SK-N-SH (cell line): ENCODE data around the gene MEA1. TPM values are rescaled to one million over a fixed set of nuclear protein-coding genes. Genes with fewer than 3 reads are reported as not detected.

Experiments used
- CTCF ChIA-PET: fragments of 300-600, 350-600 bp; formaldehyde crosslinking; extraction: SDS; loops from one replicate; lab custom pipeline; 2021; lab: Yijun Ruan, JAX
- POLR2A ChIA-PET: fragments of 350-600 bp; sonication (Branson Sonifier 250); formaldehyde crosslinking; extraction: SDS; loops from one replicate; lab custom pipeline; 2020; ENCODE audit warnings: antibody characterized with exemption, inconsistent platforms; lab: Yijun Ruan, JAX
- DNase-seq: peaks from one replicate; pipeline ENCODE4 v3.0.0; 2012
- H2AFZ ChIP-seq: fragments of 200-600 bp; sonication (generic); 2 replicates; pipeline ENCODE4 v1.8.1; 2016; ENCODE audit warnings: antibody characterized with exemption, mild to moderate bottlenecking, low read depth
- H3F3A ChIP-seq: fragments of 200-600 bp; sonication (generic); replicated peaks from 2 replicates; pipeline ENCODE3; 2016; ENCODE audit warnings: antibody characterized with exemption, mild to moderate bottlenecking; ENCODE audit not compliant: insufficient read depth
- H3K27ac ChIP-seq, 2 experiments: fragments of 200-500 bp in 1 of 2; fragments of 200-600 bp in 1 of 2; sonication (Bioruptor generic) in 1 of 2; sonication (generic), shearing (Covaris generic) in 1 of 2; 2 replicates each; pipeline versions ENCODE4 v1.5.1 to v1.6.1; 2014 to 2016; ENCODE audit warnings: low read depth in 2 of 2, inconsistent platforms in 1 of 2, low read length in 1 of 2, mild to moderate bottlenecking in 1 of 2, mixed read lengths in 1 of 2
- H3K27me3 ChIP-seq: fragments of 200-600 bp; sonication (generic), shearing (Covaris generic); 2 replicates; pipeline ENCODE4 v1.6.1; 2016; ENCODE audit warnings: mixed run types; ENCODE audit not compliant: insufficient read depth
- H3K36me3 ChIP-seq, 2 experiments: fragments of 200-500 bp in 1 of 2; fragments of 200-600 bp in 1 of 2; sonication (Bioruptor generic) in 1 of 2; sonication (generic) in 1 of 2; replicated peaks in 1 of 2; 2 replicates each; pipeline versions ENCODE3 to v1.5.1; 2014 to 2016; ENCODE audit warnings: low read length in 1 of 2, mild to moderate bottlenecking in 1 of 2; ENCODE audit not compliant: insufficient read depth in 2 of 2, control insufficient read depth in 1 of 2
- H3K4me1 ChIP-seq, 2 experiments: fragments of 200-500 bp in 1 of 2; fragments of 200-600 bp in 1 of 2; sonication (Bioruptor generic) in 1 of 2; sonication (generic), shearing (Covaris generic) in 1 of 2; 2 replicates each; pipeline versions ENCODE4 v1.5.1 to v1.6.1; 2014 to 2016; ENCODE audit warnings: low read depth in 1 of 2, low read length in 1 of 2, mixed run types in 1 of 2; ENCODE audit not compliant: insufficient read depth in 2 of 2, control insufficient read depth in 1 of 2
- H3K4me2 ChIP-seq: fragments of 200-600 bp; sonication (generic), shearing (Covaris generic); 2 replicates; pipeline ENCODE4 v1.6.1; 2017; ENCODE audit warnings: mixed run types
- H3K4me3 ChIP-seq, 2 experiments: fragments of 200-500 bp in 1 of 2; fragments of 200-600 bp in 1 of 2; sonication (Bioruptor generic) in 1 of 2; sonication (generic), shearing (Covaris generic) in 1 of 2; 2 replicates each; pipeline versions ENCODE4 v1.5.1 to v1.8.1; 2014 to 2016; ENCODE audit warnings: low read depth in 2 of 2, inconsistent platforms in 1 of 2, low read length in 1 of 2, mild to moderate bottlenecking in 1 of 2, mixed read lengths in 1 of 2, moderate library complexity in 1 of 2
- H3K79me2 ChIP-seq: fragments of 200-600 bp; sonication (generic); 2 replicates; pipeline ENCODE4 v1.8.1; 2017; ENCODE audit warnings: mild to moderate bottlenecking; ENCODE audit not compliant: insufficient read depth
- H3K9ac ChIP-seq: fragments of 200-600 bp; sonication (generic); 2 replicates; pipeline ENCODE4 v1.6.1; 2017; ENCODE audit warnings: mixed run types
- H3K9me2 ChIP-seq: fragments of 200-600 bp; sonication (generic); 2 replicates; pipeline ENCODE4 v1.6.1; 2017; ENCODE audit warnings: mixed run types
- H3K9me3 ChIP-seq: fragments of 200-600 bp; sonication (generic); 2 replicates; pipeline ENCODE4 v1.6.1; 2017; ENCODE audit warnings: mixed run types, mild to moderate bottlenecking, moderate library complexity
- H4K20me1 ChIP-seq: fragments of 200-600 bp; sonication (generic); 2 replicates; pipeline ENCODE4 v1.6.1; 2017; ENCODE audit warnings: mild to moderate bottlenecking, mixed run types; ENCODE audit not compliant: insufficient read depth
- GABPA ChIP-seq: IDR thresholded peaks from 2 replicates; pipeline ENCODE4 v1.4.0; 2012; ENCODE audit warnings: low read depth, mild to moderate bottlenecking
- GATA2 ChIP-seq: sonication (generic); formaldehyde crosslinking; IDR thresholded peaks from 2 replicates; pipeline ENCODE4 v1.5.0; 2020; ENCODE audit warnings: mild to moderate bottlenecking, missing genetic modification reagents
- NFIC ChIP-seq: IDR thresholded peaks from 2 replicates; pipeline ENCODE4 v1.4.0; 2012; ENCODE audit warnings: borderline replicate concordance
- RCOR1 ChIP-seq: fragments of 150-350 bp; IDR thresholded peaks from 2 replicates; pipeline ENCODE4 v1.6.1; 2017; ENCODE audit warnings: antibody characterized with exemption, low read length
- RFX5 ChIP-seq: IDR thresholded peaks from 2 replicates; pipeline ENCODE4 v1.6.1; 2012; ENCODE audit warnings: mild to moderate bottlenecking, improper control_type of control experiment, low read length
- TAF1 ChIP-seq: IDR thresholded peaks from 2 replicates; pipeline ENCODE4 v1.6.1; 2012; ENCODE audit warnings: low read depth, mild to moderate bottlenecking, low read length, moderate library complexity, borderline replicate concordance
- WGBS: methylation state at CpG from one replicate; pipeline ENCODE4 v1.1.6; 2017; ENCODE audit warnings: low lambda C conversion rate; 5-methylcytosine and 5-hydroxymethylcytosine counted together
- polyA plus RNA-seq, 3 experiments: library from polyadenylated mRNA; depleted of rRNA; stranded (reverse); fragments of >200 nt; gene quantifications; 2 replicates each; pipeline ENCODE4 v1.2.3, GENCODE V29; 2012
- TF ChIP-seq, protein P1 (sequence below): IDR thresholded peaks from 2 replicates; pipeline ENCODE4 v1.6.1; 2012; ENCODE audit warnings: mild to moderate bottlenecking, low read depth, low read length, moderate library complexity
- TF ChIP-seq, protein P2 (sequence below): fragments of 150-350 bp; IDR thresholded peaks from 2 replicates; pipeline ENCODE4 v1.6.1; 2016; ENCODE audit warnings: mild to moderate bottlenecking, low read depth, low read length
- TF ChIP-seq, protein P3 (sequence below): fragments of 200-600 bp; sonication (generic); IDR thresholded peaks from 2 replicates; pipeline ENCODE4 v1.6.1; 2017; ENCODE audit warnings: antibody characterized with exemption, mild to moderate bottlenecking, moderate library complexity

The MEA1 gene
- polyA plus RNA-seq, 1 of the 3 experiments (the other 2 are of a cell fraction): 171 TPM

DNA sequence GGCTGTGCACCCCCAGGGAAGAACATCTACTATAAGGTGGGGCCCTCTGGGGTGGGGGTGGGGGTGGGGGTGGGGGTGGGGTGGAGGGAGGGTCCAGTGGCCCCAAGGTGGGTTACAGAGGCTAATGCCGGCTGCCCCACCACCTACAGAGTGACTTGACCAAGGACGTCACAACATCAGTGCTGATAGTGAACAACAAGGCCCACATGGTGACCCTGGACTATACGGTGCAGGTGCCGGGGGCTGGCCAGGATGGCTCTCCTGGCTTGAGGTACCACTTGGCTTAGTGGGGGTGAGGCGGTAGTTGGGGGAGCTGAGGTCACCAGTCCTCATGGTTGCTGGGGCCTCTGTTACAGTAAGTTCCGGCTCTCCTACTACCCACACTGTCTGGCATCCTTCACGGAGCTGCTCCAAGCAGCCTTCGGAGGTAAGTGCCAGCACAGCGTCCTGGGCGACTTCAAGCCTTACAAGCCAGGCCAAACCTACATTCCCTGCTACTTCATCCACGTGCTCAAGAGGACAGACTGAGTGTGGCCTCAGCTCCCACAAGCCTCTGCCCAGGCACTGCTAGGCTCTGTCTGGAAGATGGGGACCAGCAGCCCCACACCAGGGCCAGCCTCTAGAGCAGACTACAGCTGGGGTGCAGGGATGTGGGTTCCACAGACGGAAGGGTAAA, 50.4 kb downstream of the MEA1 start:
- POLR2A ChIA-PET: interaction anchor here (2.1 kb wide), 1 partner anchor 15 kb away, joined by 4 read pairs; the partner anchor contains the start of gene PEX6
- Histone ChIP-seq H3K4me2 (no peak overlapping the region), H3K4me3 (no peak overlapping the region), H3K36me3 (peaks cover 0 to 30% of the 10 kb centered on the region in 2 experiments), H3K9me2 (no peaks in the 10 kb centered on the region), H2AFZ (no peak overlapping the region), H3K9ac (no peak overlapping the region), H3K79me2 (no peaks in the 10 kb centered on the region), H3K27ac (no peak overlapping the region), H3K9me3 (no peaks in the 10 kb centered on the region), H3F3A (no peaks in the 10 kb centered on the region), H3K27me3 (no peaks in the 10 kb centered on the region), H4K20me1 (no peaks in the 10 kb centered on the region), H3K4me1 (peaks cover 0 to 7% of the 10 kb centered on the region in 2 experiments; a peak in 1 of 4 replicates)
- DNase-seq: no peak
- TF ChIP-seq TAF1 (no peak), RFX5 (no peak), GATA2 (CRISPR knock-in tag) (no peak), RCOR1 (no peak), GABPA (no peak), NFIC (no peak)
- TF ChIP-seq, protein P1, sequence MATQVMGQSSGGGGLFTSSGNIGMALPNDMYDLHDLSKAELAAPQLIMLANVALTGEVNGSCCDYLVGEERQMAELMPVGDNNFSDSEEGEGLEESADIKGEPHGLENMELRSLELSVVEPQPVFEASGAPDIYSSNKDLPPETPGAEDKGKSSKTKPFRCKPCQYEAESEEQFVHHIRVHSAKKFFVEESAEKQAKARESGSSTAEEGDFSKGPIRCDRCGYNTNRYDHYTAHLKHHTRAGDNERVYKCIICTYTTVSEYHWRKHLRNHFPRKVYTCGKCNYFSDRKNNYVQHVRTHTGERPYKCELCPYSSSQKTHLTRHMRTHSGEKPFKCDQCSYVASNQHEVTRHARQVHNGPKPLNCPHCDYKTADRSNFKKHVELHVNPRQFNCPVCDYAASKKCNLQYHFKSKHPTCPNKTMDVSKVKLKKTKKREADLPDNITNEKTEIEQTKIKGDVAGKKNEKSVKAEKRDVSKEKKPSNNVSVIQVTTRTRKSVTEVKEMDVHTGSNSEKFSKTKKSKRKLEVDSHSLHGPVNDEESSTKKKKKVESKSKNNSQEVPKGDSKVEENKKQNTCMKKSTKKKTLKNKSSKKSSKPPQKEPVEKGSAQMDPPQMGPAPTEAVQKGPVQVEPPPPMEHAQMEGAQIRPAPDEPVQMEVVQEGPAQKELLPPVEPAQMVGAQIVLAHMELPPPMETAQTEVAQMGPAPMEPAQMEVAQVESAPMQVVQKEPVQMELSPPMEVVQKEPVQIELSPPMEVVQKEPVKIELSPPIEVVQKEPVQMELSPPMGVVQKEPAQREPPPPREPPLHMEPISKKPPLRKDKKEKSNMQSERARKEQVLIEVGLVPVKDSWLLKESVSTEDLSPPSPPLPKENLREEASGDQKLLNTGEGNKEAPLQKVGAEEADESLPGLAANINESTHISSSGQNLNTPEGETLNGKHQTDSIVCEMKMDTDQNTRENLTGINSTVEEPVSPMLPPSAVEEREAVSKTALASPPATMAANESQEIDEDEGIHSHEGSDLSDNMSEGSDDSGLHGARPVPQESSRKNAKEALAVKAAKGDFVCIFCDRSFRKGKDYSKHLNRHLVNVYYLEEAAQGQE: no peak
- TF ChIP-seq, protein P2, sequence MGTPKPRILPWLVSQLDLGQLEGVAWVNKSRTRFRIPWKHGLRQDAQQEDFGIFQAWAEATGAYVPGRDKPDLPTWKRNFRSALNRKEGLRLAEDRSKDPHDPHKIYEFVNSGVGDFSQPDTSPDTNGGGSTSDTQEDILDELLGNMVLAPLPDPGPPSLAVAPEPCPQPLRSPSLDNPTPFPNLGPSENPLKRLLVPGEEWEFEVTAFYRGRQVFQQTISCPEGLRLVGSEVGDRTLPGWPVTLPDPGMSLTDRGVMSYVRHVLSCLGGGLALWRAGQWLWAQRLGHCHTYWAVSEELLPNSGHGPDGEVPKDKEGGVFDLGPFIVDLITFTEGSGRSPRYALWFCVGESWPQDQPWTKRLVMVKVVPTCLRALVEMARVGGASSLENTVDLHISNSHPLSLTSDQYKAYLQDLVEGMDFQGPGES: no peak
- TF ChIP-seq, protein P3, sequence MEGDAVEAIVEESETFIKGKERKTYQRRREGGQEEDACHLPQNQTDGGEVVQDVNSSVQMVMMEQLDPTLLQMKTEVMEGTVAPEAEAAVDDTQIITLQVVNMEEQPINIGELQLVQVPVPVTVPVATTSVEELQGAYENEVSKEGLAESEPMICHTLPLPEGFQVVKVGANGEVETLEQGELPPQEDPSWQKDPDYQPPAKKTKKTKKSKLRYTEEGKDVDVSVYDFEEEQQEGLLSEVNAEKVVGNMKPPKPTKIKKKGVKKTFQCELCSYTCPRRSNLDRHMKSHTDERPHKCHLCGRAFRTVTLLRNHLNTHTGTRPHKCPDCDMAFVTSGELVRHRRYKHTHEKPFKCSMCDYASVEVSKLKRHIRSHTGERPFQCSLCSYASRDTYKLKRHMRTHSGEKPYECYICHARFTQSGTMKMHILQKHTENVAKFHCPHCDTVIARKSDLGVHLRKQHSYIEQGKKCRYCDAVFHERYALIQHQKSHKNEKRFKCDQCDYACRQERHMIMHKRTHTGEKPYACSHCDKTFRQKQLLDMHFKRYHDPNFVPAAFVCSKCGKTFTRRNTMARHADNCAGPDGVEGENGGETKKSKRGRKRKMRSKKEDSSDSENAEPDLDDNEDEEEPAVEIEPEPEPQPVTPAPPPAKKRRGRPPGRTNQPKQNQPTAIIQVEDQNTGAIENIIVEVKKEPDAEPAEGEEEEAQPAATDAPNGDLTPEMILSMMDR: no peak
- CTCF ChIA-PET: interaction anchor here (0.8 to 1.9 kb wide), 4 partner anchors 9 to 46 kb away, joined by 4 to 6 read pairs (median 5); partner anchors contain the start of gene PEX6
- WGBS: 85% methylated on average over 11 of the region's 12 CpGs
